ENCODE measurements around the gene MRAS.

GRCh38 chr3:138437281-138437680 is 88.9 kb downstream of the MRAS start:
- TF ChIP-seq POLR2A (IDR thresholded peaks at IDR 0.05) (no peak), CTCF (IDR thresholded peaks at IDR 0.05) (no peak)

All from testis (tissue), 2 donors.